Kidney (tissue), 14 donors: ENCODE results near the gene ACOT8. TPM values are rescaled to one million over a fixed set of nuclear protein-coding genes. Genes with fewer than 3 reads are reported as not detected.

ENCODE experiments used
- DNase-seq, 5 donors: peaks; one replicate each; pipeline ENCODE4 v3.0.0-alpha.2; 2013 to 2020
- FAIRE-seq: peaks from 2 replicates; lab custom pipeline; 2012; peaks lifted over from hg19 to GRCh38; lab: Jason Lieb, UNC
- H3K27ac ChIP-seq, 2 donors: one replicate each; pipeline ENCODE4 v1.7.0; 2013; ENCODE audit warnings: low read depth in 2 of 2, low read length in 2 of 2, inconsistent platforms in 1 of 2
- H3K27me3 ChIP-seq: one replicate; pipeline ENCODE4 v1.7.1; 2013; ENCODE audit warnings: low read length, inconsistent platforms; ENCODE audit not compliant: control insufficient read depth, insufficient read depth
- H3K36me3 ChIP-seq, 3 donors: one replicate each; pipeline versions ENCODE4 v1.7.0 to v1.7.1; 2013; ENCODE audit warnings: low read length in 3 of 3, control low read depth in 1 of 3, inconsistent platforms in 1 of 3; ENCODE audit not compliant: insufficient read depth in 3 of 3, control insufficient read depth in 2 of 3
- H3K4me1 ChIP-seq, 3 donors: one replicate each; pipeline versions ENCODE4 v1.7.0 to v1.7.1; 2013; ENCODE audit warnings: low read length in 3 of 3, inconsistent platforms in 1 of 3, low read depth in 1 of 3; ENCODE audit not compliant: control insufficient read depth in 2 of 3, insufficient read depth in 2 of 3
- H3K4me3 ChIP-seq, 3 donors: one replicate each; pipeline versions ENCODE4 v1.7.0 to v1.8.1; 2013; ENCODE audit warnings: low read length in 3 of 3, control low read depth in 1 of 3, inconsistent platforms in 1 of 3
- H3K9ac ChIP-seq, 3 donors: one replicate each; pipeline versions ENCODE4 v1.7.0 to v1.7.1; 2013; ENCODE audit warnings: low read length in 3 of 3, control low read depth in 1 of 3, inconsistent platforms in 1 of 3
- H3K9me3 ChIP-seq, 3 donors: one replicate each; pipeline versions ENCODE4 v1.7.0 to v1.7.1; 2013; ENCODE audit warnings: low read length in 3 of 3, control low read depth in 1 of 3, inconsistent platforms in 1 of 3; ENCODE audit not compliant: control insufficient read depth in 2 of 3, insufficient read depth in 1 of 3
- intact Hi-C: fragments of 100-400 bp; cut with DNase I; formaldehyde crosslinking; loops from one replicate; pipeline ENCODE4 v1.11.1; 2022
- polyA plus RNA-seq: library from polyadenylated mRNA; stranded (reverse); fragments of 350-450 nt; fragmentation: Illumina TruSeq; extraction: RNeasy Lipid Tissue Mini Kit (QIAGEN cat#74804); gene quantifications from one replicate; pipeline ENCODE4 v1.2.3, GENCODE V29; 2014; ENCODE audit warnings: low read depth, low replicate concordance; ENCODE audit not compliant: insufficient read depth
- total RNA-seq: library from RNA; stranded (reverse); fragmentation: NEBNext Ultra II Directional; extraction: Animal tissue kit (Norgen Biotek cat#: 25700); gene quantifications from one replicate; pipeline ENCODE4 v1.2.1, GENCODE V29; 2021
- TF ChIP-seq, protein P1 (sequence below): IDR thresholded peaks from 3 replicates; pipeline ENCODE4 v1.5.1; 2012; ENCODE audit warnings: mild to moderate bottlenecking, moderate library complexity, borderline replicate concordance; ENCODE audit not compliant: insufficient read depth; ENCODE audit errors: extremely low read depth
- donor health status: control.
- donor health status: control.
- donor health status: control.
- donor health status: control.
- donor health status: control.
- donor health status: DM: yes; HTN: yes; CAD: no.
- donor health status: Normal renal cell carcinoma (clear cell type).

Gene ACOT8
- total and polyA plus RNA-seq, 2 donors from 2014 or later: 22.1 to 71.0 TPM

DNA sequence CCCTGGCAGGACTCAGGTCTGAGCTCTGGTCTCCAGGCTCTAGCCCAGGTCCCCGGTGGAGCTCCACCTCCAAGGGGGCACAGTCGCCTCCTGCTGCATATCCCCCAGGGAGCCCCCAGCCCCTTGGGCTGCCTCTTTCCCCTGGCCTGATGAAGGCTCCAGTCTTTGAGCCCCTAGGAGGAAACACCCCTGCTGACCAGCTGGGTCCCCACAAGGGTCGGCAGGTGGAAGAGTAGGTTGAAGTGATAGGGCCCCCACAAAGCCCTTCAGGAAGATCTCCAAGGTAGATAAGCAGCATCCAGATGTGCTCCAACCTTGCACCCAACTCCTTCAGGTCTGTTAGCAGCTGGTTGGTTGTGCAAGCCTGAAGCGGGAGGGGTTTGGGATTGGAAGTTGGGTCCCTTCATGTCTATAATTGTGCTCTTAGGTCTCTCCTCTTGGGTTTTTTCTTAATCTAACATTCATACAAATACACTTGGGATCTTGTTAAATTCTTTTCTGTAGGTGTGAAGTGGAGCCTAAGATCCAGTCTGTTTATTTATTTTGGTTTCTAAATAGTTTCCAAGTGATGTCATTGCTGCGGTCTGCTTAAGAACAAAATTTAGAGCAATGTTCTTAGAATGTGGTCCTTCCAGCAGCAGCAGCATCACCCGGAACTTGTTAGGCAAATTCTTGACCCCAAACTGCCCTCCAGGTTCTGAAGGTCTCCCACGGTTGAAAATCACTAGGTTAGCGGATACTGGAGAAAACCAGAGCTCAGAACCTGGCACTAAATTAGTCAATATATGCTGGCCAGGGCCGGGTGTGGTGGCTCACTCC, 39.6 kb downstream of the ACOT8 start:
- FAIRE-seq: no peak
- no peak overlapping the region for H3K4me3 ChIP-seq
- H3K36me3 ChIP-seq: no peaks in the 10 kb centered on the region
- DNase-seq: peak in 2 of 5 donors; percentile 9 to 43
- H3K4me1 ChIP-seq: peaks cover 0 to 4% (median 0%) of the 10 kb centered on the region in 3 donors
- H3K9ac ChIP-seq: no peak overlapping the region
- H3K27ac ChIP-seq: no peak overlapping the region
- TF ChIP-seq, protein P1, sequence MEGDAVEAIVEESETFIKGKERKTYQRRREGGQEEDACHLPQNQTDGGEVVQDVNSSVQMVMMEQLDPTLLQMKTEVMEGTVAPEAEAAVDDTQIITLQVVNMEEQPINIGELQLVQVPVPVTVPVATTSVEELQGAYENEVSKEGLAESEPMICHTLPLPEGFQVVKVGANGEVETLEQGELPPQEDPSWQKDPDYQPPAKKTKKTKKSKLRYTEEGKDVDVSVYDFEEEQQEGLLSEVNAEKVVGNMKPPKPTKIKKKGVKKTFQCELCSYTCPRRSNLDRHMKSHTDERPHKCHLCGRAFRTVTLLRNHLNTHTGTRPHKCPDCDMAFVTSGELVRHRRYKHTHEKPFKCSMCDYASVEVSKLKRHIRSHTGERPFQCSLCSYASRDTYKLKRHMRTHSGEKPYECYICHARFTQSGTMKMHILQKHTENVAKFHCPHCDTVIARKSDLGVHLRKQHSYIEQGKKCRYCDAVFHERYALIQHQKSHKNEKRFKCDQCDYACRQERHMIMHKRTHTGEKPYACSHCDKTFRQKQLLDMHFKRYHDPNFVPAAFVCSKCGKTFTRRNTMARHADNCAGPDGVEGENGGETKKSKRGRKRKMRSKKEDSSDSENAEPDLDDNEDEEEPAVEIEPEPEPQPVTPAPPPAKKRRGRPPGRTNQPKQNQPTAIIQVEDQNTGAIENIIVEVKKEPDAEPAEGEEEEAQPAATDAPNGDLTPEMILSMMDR: no peak
- H3K27me3 ChIP-seq: no peaks in the 10 kb centered on the region
- no peaks in the 10 kb centered on the region for H3K9me3 ChIP-seq
- intact Hi-C loops: no loop called here

DNA sequence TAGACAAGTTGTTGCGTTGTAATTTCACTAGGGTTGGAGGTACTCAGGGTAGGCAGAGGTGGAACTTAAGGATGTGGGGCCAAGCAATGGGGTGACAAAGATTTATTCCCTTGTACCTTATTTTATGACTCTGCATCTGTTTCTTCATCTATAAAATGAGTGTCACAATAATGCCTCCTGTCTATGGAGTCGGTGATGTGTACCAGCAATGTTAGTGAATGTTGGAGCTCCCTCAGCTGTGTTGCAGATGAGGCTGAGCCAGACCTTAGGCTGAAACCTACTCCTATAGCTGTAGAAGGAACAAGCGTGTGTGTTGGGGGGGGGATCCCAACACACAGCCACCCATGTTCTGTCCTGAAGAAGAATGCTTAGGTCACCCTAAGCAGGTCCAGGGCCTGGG, 40.2 kb downstream of the ACOT8 start:
- Histone ChIP-seq H3K36me3 (no peaks in the 10 kb centered on the region), H3K9ac (no peak overlapping the region), H3K27ac (no peak overlapping the region), H3K9me3 (no peaks in the 10 kb centered on the region), H3K4me3 (no peak overlapping the region), H3K4me1 (peaks cover 0 to 5% (median 0%) of the 10 kb centered on the region in 3 donors), H3K27me3 (no peaks in the 10 kb centered on the region)
- TF ChIP-seq, protein P1: no peak
- no peak for FAIRE-seq
- intact Hi-C loops: no loop called here
- DNase-seq: no peak

DNA sequence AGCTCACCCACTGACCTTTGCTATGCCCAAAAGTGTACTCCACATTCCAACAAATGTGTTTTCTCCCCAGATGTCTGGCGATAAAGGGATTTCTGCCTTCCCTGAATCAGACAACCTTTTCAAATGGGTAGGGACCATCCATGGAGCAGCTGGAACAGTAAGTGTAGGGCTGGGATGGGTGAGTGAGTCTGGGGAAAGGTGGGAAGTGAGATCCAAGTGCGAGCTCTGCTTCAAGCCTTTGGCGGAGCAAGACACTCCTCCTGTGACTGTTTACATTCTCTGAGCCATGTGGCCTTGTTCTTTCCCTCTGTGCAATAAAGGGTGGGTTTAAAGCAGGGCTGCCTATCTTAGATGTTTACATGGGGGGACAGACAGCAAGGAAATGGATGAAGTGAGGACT, 42.9 kb downstream of the ACOT8 start:
- no peak overlapping the region for H3K27ac ChIP-seq
- FAIRE-seq (no peak), DNase-seq (no peak)
- H3K36me3 ChIP-seq: peaks cover 6 to 15% (median 11%) of the 10 kb centered on the region in 3 donors
- H3K4me1 ChIP-seq: peaks cover 0 to 5% (median 0%) of the 10 kb centered on the region in 3 donors
- H3K4me3 ChIP-seq: no peak overlapping the region
- no peak overlapping the region for H3K9ac ChIP-seq
- no peaks in the 10 kb centered on the region for H3K9me3 ChIP-seq
- intact Hi-C loops: no loop called here
- H3K27me3 ChIP-seq: no peaks in the 10 kb centered on the region
- TF ChIP-seq, protein P1: no peak
